Measurements from ENCODE around the gene HS2ST1. TPM values are rescaled to one million over a fixed set of nuclear protein-coding genes. Genes with fewer than 3 reads are reported as not detected.

Gene HS2ST1
- total RNA-seq, 1 experiment from 2014 or later = 45.8 TPM

DNA sequence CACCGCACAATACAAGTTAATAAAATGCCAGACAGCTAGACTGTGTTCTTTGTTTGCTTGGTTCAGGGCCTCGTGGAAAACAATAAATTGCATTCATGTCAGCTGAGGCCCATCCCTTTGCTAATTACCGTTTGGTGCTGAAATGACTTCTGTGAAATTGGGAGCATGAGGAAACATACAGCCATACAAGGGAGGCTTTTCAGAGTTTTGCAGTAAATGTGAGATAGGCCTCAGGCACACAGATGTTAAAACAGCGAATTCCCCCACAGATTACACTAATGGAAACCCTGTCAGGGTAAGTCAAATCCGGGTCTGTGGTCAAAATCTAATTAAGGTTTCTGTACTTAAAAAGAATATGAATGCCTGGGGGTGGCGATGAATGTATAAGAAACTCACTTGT is 240.7 kb downstream of the HS2ST1 start:
- H3K4me1 ChIP-seq (ENCODE audit: insufficient read depth, low read length, poor library complexity, severe bottlenecking) = peaks cover 27% of the 10 kb centered on the region
- intact Hi-C loops (cut with micrococcal nuclease; ENCODE audit: unreplicated experiment) = no loop called here
- H3K27me3 ChIP-seq (replicated peaks; ENCODE audit: insufficient read depth, low read depth, low read length, poor library complexity) = no peaks in the 10 kb centered on the region
- H3K4me3 ChIP-seq (ENCODE audit: low read depth, low read length, poor library complexity, severe bottlenecking) = no peak overlapping the region
- POLR2A ChIA-PET (ENCODE audit: low non-redundant PET) = no interaction called here
- no peaks in the 10 kb centered on the region for H3K36me3 ChIP-seq (ENCODE audit: insufficient read depth, low read length, poor library complexity, severe bottlenecking)
- no peak overlapping the region for H3K27ac ChIP-seq (ENCODE audit: low read depth, low read length, poor library complexity, severe bottlenecking)
- DNase-seq (ENCODE audit: low spot score) = peak; percentile 15
- BruUV-seq (replicated peaks) = no TSS peak
- no peaks in the 10 kb centered on the region for H3K9me3 ChIP-seq (ENCODE audit: low read depth, low read length, poor library complexity, severe bottlenecking)
- TF ChIP-seq CTCF (conservative IDR thresholded peaks at IDR 0.05; ENCODE audit: low read depth, low read length) (no peak), EZH2 (IDR thresholded peaks at IDR 0.05; ENCODE audit: borderline replicate concordance, low read depth, low read length, poor library complexity, severe bottlenecking) (no peak)
- CTCF ChIA-PET = no interaction called here

DNA sequence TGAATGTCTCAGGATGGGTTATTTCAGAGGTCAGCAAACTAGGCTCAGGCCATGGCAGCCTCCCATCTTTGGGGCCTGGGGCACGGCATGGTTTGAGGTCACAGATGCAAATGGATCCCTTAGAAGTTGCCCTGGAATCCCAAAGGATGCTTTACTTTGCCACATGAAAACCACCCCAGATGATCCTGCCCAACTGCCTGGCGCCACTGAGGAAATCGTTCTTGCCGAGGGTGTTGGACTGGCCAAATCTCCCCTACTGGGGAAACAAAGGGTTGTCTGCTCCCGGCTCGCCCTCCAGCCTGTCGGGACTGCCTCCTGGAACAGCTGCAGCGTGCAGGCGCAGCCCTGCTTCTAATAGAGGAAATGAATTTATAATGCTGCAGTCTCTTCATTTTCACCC is 241.2 kb downstream of the HS2ST1 start:
- DNase-seq (ENCODE audit: low spot score) = no peak
- Histone ChIP-seq H3K4me1 (ENCODE audit: insufficient read depth, low read length, poor library complexity, severe bottlenecking) (peaks cover 24% of the 10 kb centered on the region), H3K4me3 (ENCODE audit: low read depth, low read length, poor library complexity, severe bottlenecking) (no peak overlapping the region), H3K27ac (ENCODE audit: low read depth, low read length, poor library complexity, severe bottlenecking) (no peak overlapping the region), H3K27me3 (replicated peaks; ENCODE audit: insufficient read depth, low read depth, low read length, poor library complexity) (no peaks in the 10 kb centered on the region), H3K9me3 (ENCODE audit: low read depth, low read length, poor library complexity, severe bottlenecking) (no peaks in the 10 kb centered on the region), H3K36me3 (ENCODE audit: insufficient read depth, low read length, poor library complexity, severe bottlenecking) (no peaks in the 10 kb centered on the region)
- BruUV-seq (replicated peaks) = no TSS peak
- ChIA-PET POLR2A (ENCODE audit: low non-redundant PET) (no interaction called here), CTCF (no interaction called here)
- TF ChIP-seq EZH2 (IDR thresholded peaks at IDR 0.05; ENCODE audit: borderline replicate concordance, low read depth, low read length, poor library complexity, severe bottlenecking) (no peak), CTCF (conservative IDR thresholded peaks at IDR 0.05; ENCODE audit: low read depth, low read length) (no peak)
- intact Hi-C loops (cut with micrococcal nuclease; ENCODE audit: unreplicated experiment) = no loop called here

DNA sequence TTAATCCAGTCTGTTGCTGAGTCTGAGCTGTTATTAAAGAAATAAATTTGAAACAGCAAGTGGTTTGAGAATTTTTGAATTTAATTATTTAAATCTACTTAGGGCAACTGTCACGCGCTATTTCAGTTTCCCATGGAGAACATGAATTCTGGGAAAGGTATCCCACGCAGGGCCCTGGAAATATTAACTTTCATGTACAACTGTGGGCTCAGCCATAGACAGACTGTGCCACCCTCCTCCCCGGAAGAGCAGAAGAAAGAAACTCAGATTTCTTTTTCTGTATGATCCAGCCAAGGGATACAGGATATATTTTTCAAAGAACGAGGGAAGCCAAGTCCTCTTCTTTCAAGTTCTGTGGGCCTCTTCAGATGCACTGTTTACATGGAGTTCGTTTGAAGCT is 241.7 kb downstream of the HS2ST1 start:
- no peaks in the 10 kb centered on the region for H3K9me3 ChIP-seq (ENCODE audit: low read depth, low read length, poor library complexity, severe bottlenecking)
- H3K4me3 ChIP-seq (ENCODE audit: low read depth, low read length, poor library complexity, severe bottlenecking) = no peak overlapping the region
- TF ChIP-seq CTCF (conservative IDR thresholded peaks at IDR 0.05; ENCODE audit: low read depth, low read length) = no peak
- TF ChIP-seq EZH2 (IDR thresholded peaks at IDR 0.05; ENCODE audit: borderline replicate concordance, low read depth, low read length, poor library complexity, severe bottlenecking) = no peak
- no peaks in the 10 kb centered on the region for H3K36me3 ChIP-seq (ENCODE audit: insufficient read depth, low read length, poor library complexity, severe bottlenecking)
- no peak overlapping the region for H3K27ac ChIP-seq (ENCODE audit: low read depth, low read length, poor library complexity, severe bottlenecking)
- DNase-seq (ENCODE audit: low spot score) = no peak
- ChIA-PET CTCF (no interaction called here), POLR2A (ENCODE audit: low non-redundant PET) (no interaction called here)
- H3K27me3 ChIP-seq (replicated peaks; ENCODE audit: insufficient read depth, low read depth, low read length, poor library complexity) = no peaks in the 10 kb centered on the region
- intact Hi-C loops (cut with micrococcal nuclease; ENCODE audit: unreplicated experiment) = no loop called here
- no TSS peak for BruUV-seq (replicated peaks)
- H3K4me1 ChIP-seq (ENCODE audit: insufficient read depth, low read length, poor library complexity, severe bottlenecking) = peaks cover 24% of the 10 kb centered on the region

Measured in A673 (cell line).